ENCODE data around the gene TARDBP. TPM values are rescaled to one million over a fixed set of nuclear protein-coding genes. Genes with fewer than 3 reads are reported as not detected.

The TARDBP gene
- total and polyA plus RNA-seq, 9 of the 15 experiments (the other 6 are each of a cell fraction or from before 2014, with no cell fraction given), result 122 to 515 (median 243) TPM

DNA sequence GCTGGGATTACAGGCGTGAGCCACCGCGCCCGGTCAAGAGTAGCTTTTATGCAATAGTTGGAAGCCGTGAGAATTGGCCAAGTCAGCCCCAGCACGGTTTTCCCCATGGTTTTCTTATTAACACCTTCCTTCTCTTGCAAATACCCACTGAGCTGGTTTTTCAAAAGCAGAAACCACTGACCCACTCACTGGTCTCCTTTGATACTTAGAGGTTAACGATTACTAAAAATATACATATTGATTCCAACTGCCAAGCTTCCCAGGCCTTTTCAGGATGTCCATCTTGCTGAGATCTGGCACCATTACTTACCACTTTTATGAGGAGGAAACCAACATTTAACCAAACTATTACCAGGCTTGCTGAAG is 25.9 kb upstream of the TARDBP start:
- H3K9me3 ChIP-seq (replicated peaks; ENCODE audit: control insufficient read depth, insufficient read depth, low read depth, low read length), result no peaks in the 10 kb centered on the region
- intact Hi-C loops (cut with micrococcal nuclease) (no loop called here), in situ Hi-C loops (cut with MboI) (no loop called here)
- ATAC-seq (no peak), FAIRE-seq (no peak), DNase-seq (ENCODE audit: extremely low read depth in 1 of 4, low spot score in 3 of 4) (no peak)
- H3K27me3 ChIP-seq (ENCODE audit: control insufficient read depth in 2 of 2, insufficient read depth in 2 of 2, low read length in 2 of 2), result peaks cover 50 to 82% of the 10 kb centered on the region in 2 experiments
- BruUV-seq (replicated peaks), result no TSS peak
- no peak overlapping the region for H2AFZ ChIP-seq (ENCODE audit: low read depth, low read length)
- no peak overlapping the region for H3K4me3 ChIP-seq
- no peak overlapping the region for H3K27ac ChIP-seq (ENCODE audit: extremely low read depth, low read depth, low read length)
- no peaks in the 10 kb centered on the region; the same call in 1 of the 2 replicates for H4K20me1 ChIP-seq (replicated peaks; ENCODE audit: control insufficient read depth, insufficient read depth, low read length)
- no peaks in the 10 kb centered on the region for H3K4me1 ChIP-seq (replicated peaks in 1 of 2; ENCODE audit: control insufficient read depth in 2 of 2, insufficient read depth in 2 of 2, low read length in 2 of 2)
- TF ChIP-seq ZNF551 (CRISPR knock-in tag; IDR thresholded peaks at IDR 0.05) (no peak), CEBPG (CRISPR knock-in tag; IDR thresholded peaks at IDR 0.05) (no peak), CEBPG (tag; conservative IDR thresholded peaks at IDR 0.05 in 1 of 2, IDR thresholded peaks at IDR 0.05 in 1 of 2) (0 out of 4 replicates have a peak, but pooled peaks of 1 of the 2 experiments have one; percentile 5)
- H3K9ac ChIP-seq (ENCODE audit: insufficient read depth in 1 of 2, low read depth in 2 of 2, low read length in 2 of 2), result no peak overlapping the region
- POLR2A ChIA-PET, result interaction anchor here (0.7 to 1.5 kb wide), 3 partner anchors 15 to 63 kb away, joined by 3 read pairs; no protein-coding TSS in a partner anchor
- CTCF ChIA-PET (ENCODE audit: low intra/inter-chr PET ratio), result no interaction called here
- 4% methylated on average over 7 of the region's 7 CpGs for WGBS (ENCODE audit: insufficient coverage, low coverage, missing lambda C conversion rate)
- H3K36me3 ChIP-seq (ENCODE audit: control insufficient read depth, insufficient read depth, low read length), result no peaks in the 10 kb centered on the region
- no peak overlapping the region for H3K4me2 ChIP-seq (ENCODE audit: insufficient read depth, low read length)
- no peaks in the 10 kb centered on the region for H3K79me2 ChIP-seq (ENCODE audit: control insufficient read depth, insufficient read depth, low read length)
- H3K9me1 ChIP-seq (ENCODE audit: control insufficient read depth, insufficient read depth, low read length), result no peaks in the 10 kb centered on the region

DNA sequence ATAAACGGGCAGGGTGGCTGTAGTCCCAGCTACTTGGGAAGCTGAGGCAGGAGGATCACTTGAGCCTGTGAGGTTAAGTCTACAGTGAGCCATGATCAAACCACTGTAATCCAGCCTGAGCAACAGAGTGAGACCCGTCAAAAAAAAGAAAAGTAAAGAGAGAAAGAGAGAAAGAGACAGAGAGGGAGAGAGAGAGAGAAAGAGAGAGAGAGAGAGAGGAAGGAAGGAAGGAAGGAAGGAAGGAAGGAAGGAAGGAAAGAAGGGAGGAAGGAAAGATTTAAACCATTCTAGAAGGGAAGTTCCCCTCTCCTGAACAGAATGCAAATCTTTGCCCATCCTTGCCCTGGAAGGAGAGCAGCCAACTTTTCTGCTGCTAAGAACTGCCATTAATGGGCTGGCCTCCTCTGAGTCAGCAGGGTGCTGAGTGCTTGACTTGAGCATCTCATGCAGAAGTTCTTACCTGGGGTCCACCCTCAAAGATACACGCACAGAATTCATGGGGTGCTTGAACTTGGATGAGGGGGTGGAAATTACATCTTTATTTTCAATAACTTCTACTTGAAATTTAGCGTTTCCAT is 24.5 kb upstream of the TARDBP start:
- Histone ChIP-seq H3K79me2 (ENCODE audit: control insufficient read depth, insufficient read depth, low read length) (no peaks in the 10 kb centered on the region), H3K4me2 (ENCODE audit: insufficient read depth, low read length) (no peak overlapping the region), H3K9me1 (ENCODE audit: control insufficient read depth, insufficient read depth, low read length) (no peaks in the 10 kb centered on the region), H4K20me1 (replicated peaks; ENCODE audit: control insufficient read depth, insufficient read depth, low read length) (no peaks in the 10 kb centered on the region; the same call in 1 of the 2 replicates), H3K4me1 (replicated peaks in 1 of 2; ENCODE audit: control insufficient read depth in 2 of 2, insufficient read depth in 2 of 2, low read length in 2 of 2) (no peaks in the 10 kb centered on the region), H3K36me3 (ENCODE audit: control insufficient read depth, insufficient read depth, low read length) (no peaks in the 10 kb centered on the region), H3K27me3 (ENCODE audit: control insufficient read depth in 2 of 2, insufficient read depth in 2 of 2, low read length in 2 of 2) (peaks cover 50 to 84% of the 10 kb centered on the region in 2 experiments), H3K27ac (ENCODE audit: extremely low read depth, low read depth, low read length) (no peak overlapping the region), H3K9me3 (replicated peaks; ENCODE audit: control insufficient read depth, insufficient read depth, low read depth, low read length) (no peaks in the 10 kb centered on the region), H3K4me3 (no peak overlapping the region), H3K9ac (ENCODE audit: insufficient read depth in 1 of 2, low read depth in 2 of 2, low read length in 2 of 2) (no peak overlapping the region), H2AFZ (ENCODE audit: low read depth, low read length) (no peak overlapping the region)
- POLR2A ChIA-PET, result interaction anchor here (1.5 kb wide), 1 partner anchor 17 kb away, joined by 3 read pairs; no protein-coding TSS in a partner anchor
- in situ Hi-C loops (cut with MboI), result no loop called here
- CTCF ChIA-PET (ENCODE audit: low intra/inter-chr PET ratio), result no interaction called here
- no peak for DNase-seq (ENCODE audit: extremely low read depth in 1 of 4, low spot score in 3 of 4)
- FAIRE-seq, result no peak
- intact Hi-C loops (cut with micrococcal nuclease), result no loop called here
- no peak for ATAC-seq
- no TSS peak for BruUV-seq (replicated peaks)
- 0% methylated on average over 4 of the region's 4 CpGs for WGBS (ENCODE audit: insufficient coverage, low coverage, missing lambda C conversion rate)
- TF ChIP-seq, protein P1, sequence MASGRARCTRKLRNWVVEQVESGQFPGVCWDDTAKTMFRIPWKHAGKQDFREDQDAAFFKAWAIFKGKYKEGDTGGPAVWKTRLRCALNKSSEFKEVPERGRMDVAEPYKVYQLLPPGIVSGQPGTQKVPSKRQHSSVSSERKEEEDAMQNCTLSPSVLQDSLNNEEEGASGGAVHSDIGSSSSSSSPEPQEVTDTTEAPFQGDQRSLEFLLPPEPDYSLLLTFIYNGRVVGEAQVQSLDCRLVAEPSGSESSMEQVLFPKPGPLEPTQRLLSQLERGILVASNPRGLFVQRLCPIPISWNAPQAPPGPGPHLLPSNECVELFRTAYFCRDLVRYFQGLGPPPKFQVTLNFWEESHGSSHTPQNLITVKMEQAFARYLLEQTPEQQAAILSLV (tag; IDR thresholded peaks at IDR 0.05), result no peak
- TF ChIP-seq ZNF274 (IDR thresholded peaks at IDR 0.05; ENCODE audit: borderline replicate concordance, low read depth, low read length) (no peak), IFI16 (CRISPR knock-in tag; IDR thresholded peaks at IDR 0.05) (no peak), ARHGAP35 (IDR thresholded peaks at IDR 0.05; ENCODE audit: partially characterized antibody) (no peak), NFIC (IDR thresholded peaks at IDR 0.05) (no peak), RBM34 (IDR thresholded peaks at IDR 0.05; ENCODE audit: borderline replicate concordance, insufficient read depth, low read length) (no peak), TEAD4 (IDR thresholded peaks at IDR 0.05; ENCODE audit: low read length) (no peak), TEAD4 (CRISPR knock-in tag; IDR thresholded peaks at IDR 0.05; ENCODE audit: borderline replicate concordance) (no peak), PHTF2 (CRISPR knock-in tag; IDR thresholded peaks at IDR 0.05) (no peak)

All from K562 (cell line).